HG03196 (cell line): ENCODE results near the gene SLC25A46.
"Not testable (repeated sequence)": the region's sequence is repeated elsewhere in the genome, so short reads cannot be mapped to it uniquely, and the experiment has no call there.

Experiments used
- ATAC-seq: cut with Tn5 transposase; IDR thresholded peaks from one replicate; pipeline ENCODE4 v1.9.1; 2021; ENCODE audit not compliant: unreplicated experiment

Gene SLC25A46

DNA sequence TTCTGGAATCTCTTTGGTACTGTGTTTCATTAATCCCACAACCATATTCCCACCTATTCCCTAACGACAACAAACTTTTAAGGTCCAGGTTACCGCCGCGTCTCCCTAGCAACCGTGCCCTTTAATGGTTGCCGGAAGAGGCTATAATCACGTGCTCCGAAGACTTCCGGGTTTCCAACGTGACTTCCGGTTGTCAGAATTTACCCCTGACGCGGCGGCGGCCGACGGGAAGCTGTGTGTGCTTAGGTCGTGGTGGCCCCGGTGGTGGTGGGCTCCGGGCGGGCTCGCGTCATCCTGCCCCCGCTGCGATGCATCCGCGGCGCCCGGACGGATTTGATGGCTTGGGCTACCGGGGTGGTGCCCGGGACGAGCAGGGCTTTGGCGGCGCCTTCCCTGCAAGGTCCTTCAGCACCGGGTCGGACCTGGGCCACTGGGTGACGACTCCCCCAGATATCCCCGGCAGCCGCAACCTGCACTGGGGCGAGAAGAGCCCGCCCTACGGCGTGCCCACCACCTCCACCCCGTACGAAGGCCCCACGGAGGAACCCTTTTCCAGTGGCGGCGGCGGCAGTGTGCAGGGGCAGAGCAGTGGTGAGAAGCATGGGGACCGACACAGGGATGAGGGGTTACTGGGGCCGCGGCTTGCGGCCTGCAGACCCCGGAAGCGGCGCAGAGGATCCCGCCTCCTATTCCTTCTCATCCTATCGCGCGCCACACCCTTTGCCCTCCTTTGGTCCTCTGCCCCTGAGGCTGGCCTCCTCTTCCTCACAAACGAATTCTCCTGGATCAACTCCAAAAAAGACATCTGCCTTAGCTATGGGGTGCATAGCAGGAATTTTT lies at the start of gene SLC25A46:
Gene SLC25A46 (plus strand): TSS at position 196 of the 840 bp plus-strand sequence. CDS start 113 bp downstream, at position 309.
- peak; percentile 97 for ATAC-seq

DNA sequence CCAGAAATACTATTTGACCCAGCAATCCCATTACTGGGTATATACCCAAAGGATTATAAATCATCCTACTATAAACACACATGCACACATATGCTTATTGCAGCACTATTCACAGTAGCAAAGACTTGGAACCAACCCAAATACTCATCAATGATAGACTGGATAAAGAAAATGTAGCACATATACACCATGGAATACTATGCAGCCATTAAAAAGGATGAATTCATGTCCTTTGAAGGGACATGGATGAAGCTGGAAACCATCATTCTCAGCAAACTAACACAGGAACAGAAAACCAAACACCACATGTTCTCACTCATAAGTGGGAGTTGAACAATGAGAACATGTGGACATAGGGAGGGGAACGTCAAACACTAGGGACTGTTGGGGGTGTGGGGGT lies 48.2 kb upstream of the SLC25A46 start:
- not testable (repeated sequence) for ATAC-seq

DNA sequence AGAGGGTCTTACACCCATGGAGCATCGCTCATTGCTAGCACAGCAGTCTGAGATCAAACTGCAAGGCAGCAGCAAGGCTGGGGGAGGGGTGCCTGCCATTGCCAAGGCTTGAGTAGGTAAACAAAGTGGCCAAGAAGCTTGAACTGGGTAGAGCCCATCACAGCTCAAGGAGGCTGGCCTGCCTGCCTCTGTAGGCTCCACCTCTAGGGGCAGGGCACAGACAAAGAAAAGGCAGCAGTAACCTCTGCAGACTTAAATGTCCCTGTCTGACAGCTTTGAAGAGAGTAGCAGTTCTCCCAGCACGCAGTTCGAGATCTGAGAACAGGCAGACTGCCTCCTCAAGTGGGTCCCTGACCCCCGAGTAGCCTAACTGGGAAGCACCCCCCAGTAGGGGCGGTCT lies 46.1 kb upstream of the SLC25A46 start:
- not testable (repeated sequence) for ATAC-seq

DNA sequence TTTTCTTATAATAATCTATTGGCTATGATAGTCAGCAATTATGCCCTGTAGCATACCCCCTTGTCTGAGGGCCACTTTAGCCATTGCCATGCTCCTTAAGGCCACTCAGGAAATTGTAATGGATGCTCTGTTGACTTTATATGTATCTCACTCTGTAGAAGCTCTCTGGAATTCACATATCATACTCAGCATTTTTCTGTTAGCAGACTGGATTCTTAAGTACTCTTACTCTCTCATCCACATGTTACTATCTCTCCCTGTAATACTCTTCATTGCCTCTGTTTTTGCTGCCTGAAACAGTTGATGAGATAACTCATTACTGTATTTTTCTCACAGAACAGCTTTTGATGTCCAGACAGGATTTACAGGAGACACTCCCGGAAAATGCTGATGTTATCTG lies 36.5 kb upstream of the SLC25A46 start:
- no peak for ATAC-seq

DNA sequence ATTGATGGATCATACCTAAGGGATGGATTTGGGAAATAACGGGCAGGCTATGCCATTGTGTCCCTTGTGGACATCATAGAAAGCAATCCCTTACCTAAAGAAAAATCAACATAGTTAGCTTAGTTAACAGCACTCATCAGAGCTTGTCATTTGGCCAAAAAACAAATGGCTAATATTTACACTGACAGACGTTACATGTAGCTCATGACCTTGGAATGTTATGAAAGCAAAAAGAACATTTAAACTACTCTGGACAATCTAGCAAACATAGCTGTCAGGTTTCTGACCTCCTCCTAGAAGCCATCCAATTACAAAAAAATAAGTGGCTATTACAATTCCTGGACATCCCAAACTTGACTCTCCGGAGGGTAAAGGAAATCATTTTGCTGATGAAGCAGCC lies 36.1 kb upstream of the SLC25A46 start:
- no peak for ATAC-seq

DNA sequence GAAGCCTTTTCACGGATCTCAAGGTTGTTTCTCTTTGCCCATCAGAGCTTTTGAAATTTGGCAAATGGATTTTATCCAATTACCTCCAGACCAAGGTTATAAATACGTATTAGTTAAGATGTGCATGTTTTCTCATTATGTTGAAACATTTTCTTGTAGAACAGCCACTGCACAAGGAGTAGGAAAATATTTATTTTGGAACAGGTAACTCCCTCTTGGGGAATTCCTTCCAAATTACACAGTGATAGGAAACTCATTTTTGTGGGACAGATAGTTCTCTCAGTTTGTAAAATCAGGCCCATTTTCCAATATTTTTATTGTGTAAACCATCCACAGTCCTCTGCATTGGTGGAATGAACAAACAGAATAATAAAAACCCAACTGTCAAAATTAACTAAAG lies 35.3 kb upstream of the SLC25A46 start:
- ATAC-seq = no peak

DNA sequence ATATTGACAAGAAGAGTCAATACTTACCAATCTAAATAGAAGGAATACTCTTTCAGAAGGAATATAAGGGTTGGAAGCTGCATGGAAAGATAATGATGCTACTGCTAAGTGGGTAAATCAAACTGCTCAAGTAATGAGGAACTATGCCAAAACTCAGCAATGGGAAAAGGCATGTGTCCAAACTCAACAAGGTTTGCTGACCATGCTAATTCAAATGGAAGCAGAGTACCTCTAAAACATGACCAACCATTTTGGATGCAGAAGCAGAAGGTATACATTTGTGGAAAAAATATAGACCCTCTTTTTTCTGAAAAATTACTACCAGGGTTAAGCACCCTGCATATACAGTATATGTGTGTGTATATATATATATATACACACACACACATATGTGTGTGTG lies 33.5 kb upstream of the SLC25A46 start:
- ATAC-seq = no peak

DNA sequence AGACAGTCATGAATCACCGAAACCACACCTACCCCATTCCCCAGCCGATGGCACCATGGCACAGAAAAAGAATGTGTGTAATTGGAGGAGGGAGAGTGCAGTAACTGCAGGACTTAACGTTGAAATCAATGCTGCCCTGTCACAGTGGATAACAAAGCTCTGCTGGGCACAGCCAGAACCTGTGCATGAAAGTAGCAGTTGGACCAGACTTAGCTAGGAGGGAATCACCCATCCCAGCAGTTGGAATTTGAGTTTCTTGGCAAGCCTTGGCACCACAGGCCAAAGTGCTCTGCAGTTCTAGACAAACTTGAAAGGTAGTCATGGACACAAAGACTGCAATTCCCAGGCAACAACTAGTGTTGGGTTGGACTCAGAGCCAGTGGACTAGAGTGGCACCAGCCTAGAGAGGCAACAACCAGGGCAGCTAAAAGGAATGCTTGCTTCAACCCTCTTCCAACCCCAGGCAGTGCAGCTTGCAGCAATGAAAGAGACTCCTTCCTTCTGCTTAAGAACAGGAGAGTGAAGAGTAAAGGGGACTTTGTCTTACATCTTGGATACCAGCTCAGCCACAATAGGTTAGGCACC lies 31.5 kb upstream of the SLC25A46 start:
- ATAC-seq = no peak

DNA sequence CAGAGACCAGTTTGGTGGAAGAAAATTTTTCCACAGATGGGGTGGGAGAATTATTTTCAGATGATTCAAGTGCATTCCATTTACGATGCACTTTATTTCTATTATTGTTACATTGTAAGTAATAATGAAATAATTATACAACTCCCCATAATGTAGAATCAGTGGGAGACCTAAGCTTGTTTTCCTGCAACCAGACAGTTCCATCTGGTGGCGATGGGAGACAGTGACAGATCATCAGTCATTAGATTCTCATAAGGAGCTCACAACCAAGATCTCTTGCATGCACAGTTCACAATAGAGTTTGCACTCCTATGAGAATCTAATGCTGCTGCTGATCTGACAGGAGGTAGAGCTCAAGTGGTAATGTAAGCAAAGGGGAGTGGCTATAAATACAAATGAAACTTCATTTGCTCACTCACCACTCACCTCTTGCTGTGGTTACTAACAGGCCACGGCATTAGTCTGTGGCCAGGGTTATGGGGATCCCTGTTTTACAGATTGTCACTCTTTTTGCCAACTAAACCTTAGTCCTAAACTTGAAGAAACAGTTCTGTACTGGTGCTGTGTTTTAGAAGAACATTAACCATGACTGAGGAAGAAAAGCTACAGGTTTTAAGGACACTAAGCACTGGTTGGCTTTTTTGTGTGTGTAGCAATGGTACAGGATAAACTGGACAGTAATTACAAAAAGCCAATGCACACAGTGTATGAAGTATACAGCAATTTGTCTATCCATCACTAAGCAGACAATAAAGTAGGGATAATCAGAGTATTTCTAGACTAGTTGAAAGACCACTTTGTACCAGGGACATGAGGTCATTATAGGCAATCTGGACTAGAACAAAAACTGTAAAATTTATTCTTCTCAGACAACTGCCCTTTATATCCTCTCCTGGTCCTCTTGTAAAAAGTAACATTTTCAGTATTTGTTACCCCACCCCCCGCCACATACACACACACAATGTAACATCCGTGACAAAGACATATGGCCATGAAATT lies 22.3 kb upstream of the SLC25A46 start:
- no peak for ATAC-seq

DNA sequence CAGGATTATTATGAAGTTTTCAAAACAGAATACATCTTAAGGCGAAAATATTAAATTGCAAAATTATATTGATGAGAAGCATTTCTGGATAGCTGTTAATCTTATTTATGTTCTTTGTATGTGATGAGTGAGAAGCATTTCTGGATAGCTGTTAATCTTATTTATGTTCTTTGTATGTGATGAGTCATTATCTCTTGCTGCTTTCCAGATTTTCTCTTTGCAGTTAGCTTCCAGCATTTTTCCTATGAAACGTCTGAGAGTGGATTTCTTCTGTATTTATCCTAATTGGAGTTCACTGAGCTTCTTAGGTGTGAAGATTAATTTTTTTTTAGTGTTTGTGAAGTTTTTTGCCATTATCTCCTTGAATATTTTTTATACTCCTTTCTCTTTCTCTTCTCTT lies 20.5 kb upstream of the SLC25A46 start:
- no peak for ATAC-seq

DNA sequence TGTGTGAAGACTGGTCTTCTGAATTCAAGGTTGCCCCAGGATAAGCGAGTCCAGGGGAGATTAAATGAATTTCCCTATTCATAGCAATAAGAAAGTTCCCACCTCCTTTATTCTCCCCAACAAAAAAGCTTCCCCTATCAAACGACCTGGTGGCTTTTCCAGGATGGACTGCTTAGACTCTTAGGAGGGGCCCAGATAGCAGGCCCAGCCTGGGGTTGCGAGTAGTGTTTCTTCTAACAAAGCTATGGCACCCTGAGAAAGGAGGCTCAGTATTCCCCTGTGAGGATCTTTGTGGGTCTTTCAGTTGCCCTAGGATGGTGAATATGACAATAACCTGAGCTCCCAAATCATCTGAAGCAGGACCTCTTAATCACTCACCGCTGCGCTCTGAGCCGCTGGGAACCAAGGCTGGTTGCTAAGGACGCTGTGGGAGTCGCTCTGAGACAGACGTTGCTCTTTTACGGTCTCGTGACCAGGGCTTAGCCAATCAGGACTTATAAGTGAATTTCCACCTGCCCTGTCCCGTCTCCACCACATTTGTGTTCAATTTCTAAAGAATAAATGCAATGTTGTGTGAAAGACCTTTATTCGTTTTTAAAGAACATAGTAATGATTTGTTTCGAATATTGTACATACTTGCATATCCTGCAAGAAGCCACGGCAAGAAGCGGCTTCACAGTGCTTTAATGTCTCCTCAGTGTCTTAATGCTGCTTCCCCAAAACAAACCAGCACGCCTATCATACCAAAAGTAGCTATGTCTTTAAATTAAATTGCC lies 12.4 kb upstream of the SLC25A46 start, which contains the start of gene TMEM232:
Gene TMEM232 (minus strand): TSS at position 423 of the 776 bp plus-strand sequence. CDS start 59,319 bp downstream, outside the sequence.
- peak; percentile 100 for ATAC-seq

DNA sequence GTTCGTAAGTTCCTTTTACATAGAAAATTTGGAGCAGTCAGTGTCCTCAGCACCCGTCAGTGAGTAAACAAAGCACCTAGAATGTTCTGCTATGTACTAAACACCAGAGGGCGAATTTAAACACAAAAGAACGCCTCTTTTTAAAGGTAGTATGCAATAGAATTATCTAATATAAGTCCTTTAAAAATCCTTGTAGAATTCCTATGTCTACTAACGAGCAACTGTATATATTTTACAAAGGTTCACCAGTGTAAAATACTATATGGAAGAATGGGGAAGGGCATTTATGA lies 11.8 kb upstream of the SLC25A46 start:
- ATAC-seq = peak; percentile 81

DNA sequence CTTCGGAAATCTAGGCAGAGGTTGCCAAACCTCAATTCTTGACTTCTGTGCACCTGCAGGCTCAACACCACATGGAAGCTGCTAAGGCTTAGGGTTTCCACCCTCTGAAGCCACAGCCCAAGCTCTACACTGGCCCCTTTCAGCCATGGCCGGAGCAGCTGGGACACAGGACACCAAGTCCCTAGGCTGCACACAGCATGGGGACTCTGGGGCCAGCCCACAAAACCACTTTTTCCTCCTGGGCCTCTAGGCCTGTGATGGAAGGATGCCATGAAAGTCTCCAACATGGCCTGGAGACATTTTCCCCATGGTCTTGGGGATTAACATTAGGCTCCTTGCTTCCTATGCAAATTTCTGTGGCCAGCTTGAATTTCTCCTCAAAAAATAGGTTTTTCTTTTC lies 7.3 kb upstream of the SLC25A46 start:
- not testable (repeated sequence) for ATAC-seq

DNA sequence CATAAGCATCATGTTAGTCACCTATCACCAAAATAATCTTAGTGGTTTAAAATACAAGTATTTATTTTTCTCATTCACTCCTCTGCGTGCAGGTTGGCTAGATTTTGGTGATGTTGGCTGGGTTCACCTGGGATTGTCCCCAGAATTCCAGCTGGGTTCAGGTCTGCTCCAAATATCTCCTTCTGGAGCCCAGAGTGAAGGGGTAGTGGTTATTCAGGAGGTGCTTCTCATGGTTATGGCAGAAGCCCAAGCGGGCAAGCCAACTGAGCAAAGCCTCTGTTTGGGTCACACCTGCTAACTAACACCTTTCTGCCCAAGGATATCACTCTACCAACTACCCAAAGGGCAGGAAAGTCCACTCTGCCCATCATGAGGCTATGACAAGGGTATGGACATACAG lies 4.7 kb upstream of the SLC25A46 start:
- ATAC-seq = no peak

DNA sequence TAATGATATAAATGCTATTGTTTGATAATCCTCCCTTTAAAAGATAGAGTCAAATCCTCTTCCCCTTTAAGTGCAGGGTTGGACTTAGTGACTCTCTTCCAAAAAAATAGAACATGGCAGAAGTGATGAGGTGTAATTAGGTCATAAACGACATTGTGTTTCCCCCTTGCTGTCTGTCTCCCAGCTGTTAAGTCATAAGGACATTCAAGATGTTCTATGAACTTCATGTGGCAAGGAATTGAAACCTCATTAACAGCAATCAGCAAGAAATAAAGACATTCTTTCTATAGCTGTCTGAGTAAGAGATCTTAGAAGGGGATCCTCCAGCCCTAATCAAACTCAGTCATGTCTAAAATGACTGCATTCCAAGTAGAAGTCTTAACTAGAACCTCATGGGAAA lies 3.3 kb upstream of the SLC25A46 start:
- ATAC-seq = no peak

DNA sequence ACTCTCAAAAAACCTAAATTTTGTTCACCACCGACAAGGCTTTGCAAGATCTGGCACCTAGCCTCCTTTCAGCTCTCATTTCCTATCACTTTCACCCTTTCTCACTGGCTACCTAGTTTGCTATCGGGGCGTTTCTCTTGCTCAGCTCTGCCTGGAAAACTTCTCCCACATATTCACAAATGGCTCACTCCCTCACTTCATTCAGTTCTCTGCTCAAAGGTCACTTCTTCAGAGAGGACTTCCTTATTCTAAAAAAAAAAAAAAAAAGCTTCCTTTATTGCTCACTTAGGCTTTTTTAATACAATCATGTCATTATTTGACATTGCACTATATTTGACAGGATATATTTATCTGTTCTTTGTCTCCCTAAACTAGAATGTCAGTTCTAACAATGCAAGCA lies 2.1 kb upstream of the SLC25A46 start:
- ATAC-seq = no peak

DNA sequence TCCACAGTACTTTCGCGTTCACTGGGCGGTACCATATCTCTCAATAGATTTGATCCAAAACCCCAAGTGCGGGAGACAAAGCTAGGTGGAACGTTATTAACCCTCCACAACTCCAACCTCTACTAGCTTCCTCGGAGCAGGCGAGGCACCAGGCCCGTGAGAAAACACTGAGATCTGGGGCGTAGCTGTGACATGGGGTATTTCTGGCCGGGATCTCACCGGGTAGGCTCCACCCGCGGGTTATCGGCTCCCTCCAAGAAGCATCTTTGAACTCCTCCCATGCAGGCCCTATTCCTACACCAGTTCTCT lies 350 bp upstream of the SLC25A46 start:
- ATAC-seq = peak; percentile 63

DNA sequence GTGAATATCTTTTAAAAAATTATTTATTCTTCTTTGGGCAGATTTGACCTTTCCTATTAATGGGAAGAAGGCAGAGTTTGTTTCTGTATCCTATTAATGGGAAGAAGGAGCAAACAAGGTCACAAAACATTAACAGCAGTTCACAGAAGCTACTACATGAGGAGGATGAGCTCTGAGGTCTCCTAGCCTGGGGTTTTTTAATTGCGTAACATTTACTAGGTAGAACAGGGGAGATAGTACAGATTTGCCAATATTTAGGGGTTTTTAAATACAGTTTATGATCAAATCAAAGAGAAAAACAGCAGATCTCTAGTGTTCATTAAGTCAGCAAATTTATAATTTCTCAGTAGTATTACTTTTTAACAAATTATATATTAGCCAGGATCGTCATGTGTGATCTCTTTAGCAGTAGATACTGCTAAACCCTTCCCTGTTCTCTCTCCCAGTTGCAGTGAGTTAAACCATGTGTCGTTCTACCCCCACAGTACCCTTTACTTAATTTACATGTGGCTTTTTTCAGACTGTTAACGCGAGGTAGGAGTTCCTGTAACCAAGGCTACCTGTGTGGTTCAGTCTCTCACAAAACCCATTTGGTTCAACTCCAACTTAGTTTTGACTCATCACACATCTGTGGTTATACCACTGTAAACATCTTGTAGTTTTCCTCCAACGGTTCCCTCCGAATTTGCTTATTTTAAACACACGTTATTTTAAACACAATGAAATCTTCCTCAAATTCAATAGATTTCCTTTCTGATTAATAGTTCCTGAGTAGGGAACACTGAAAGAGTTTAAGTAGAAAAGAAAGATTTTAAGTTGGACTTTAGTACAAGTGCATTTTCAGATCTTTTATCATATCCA lies 13.3 kb downstream of the SLC25A46 start:
- peak; percentile 99 for ATAC-seq

DNA sequence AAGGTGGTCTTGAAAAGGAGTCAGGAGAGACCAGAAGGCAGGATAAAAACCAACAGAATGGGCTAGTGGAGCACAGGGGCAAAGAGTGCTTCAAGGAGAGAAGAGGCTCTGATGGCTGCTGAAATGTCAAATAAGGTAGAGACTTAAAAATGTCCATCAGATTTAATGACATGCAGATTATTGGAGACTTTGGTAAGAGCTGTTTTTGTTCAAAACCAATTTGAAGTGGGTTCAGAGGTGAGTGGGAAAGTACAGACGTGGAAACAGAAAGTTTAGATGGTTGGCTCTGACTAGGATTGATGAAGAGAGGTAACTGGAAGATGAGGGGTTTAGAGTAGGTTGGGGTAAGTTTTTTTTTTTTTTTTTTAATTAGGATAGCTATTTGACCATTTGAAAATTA lies 14.1 kb downstream of the SLC25A46 start:
- ATAC-seq = no peak

DNA sequence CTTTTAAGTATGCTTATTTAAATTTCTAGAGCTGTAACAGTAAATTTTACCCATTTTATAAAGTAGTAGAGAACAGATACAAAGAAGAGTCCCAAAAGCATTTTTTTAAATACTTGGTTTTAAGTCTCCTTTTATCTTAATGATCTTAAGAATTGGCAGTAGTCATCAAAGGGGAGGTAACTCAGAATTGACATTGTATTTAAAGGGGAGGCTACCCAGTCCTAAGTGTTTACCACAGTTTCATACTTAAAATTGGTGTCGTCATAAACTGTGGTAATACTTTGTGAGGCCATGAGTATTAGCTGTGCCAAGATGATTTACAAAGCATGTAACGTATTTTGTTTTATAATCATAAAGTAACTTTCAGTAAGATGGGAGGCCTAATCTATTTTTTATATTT lies 14.8 kb downstream of the SLC25A46 start:
- ATAC-seq = no peak
